Endothelial cell of umbilical vein (primary cell): Measurements from ENCODE around the gene AOC1. TPM values are rescaled to one million over a fixed set of nuclear protein-coding genes. Genes with fewer than 3 reads are reported as not detected.

ENCODE experiments used
- BruUV-seq: library from RNA; stranded (reverse); fragments of 400-500 nt; replicated peaks from 2 replicates; lab custom pipeline; 2021; lab: Mats Ljungman, UMichigan
- CTCF ChIA-PET: fragments of 300-600, 350-600 bp; sonication (Branson Sonifier 250); formaldehyde crosslinking; loops from one replicate; lab custom pipeline; 2021; ENCODE audit warnings: antibody characterized with exemption, inconsistent platforms; lab: Charles Lee
- POLR2A ChIA-PET: fragments of 300-600, 350-600 bp; sonication (Branson Sonifier 250); formaldehyde crosslinking; loops from one replicate; lab custom pipeline; 2021; ENCODE audit warnings: antibody characterized with exemption, inconsistent platforms; lab: Charles Lee
- DNase-seq: peaks from one replicate; pipeline ENCODE4 v3.0.0-alpha.2; 2011; ENCODE audit warnings: low read depth, low spot score
- FAIRE-seq: peaks from 2 replicates; lab custom pipeline; 2011; peaks lifted over from hg19 to GRCh38; lab: Jason Lieb, UNC
- H2AFZ ChIP-seq: 2 replicates; pipeline ENCODE4 v1.6.0; 2012; ENCODE audit warnings: low read depth, low read length, control low read depth, inconsistent platforms
- H3K27ac ChIP-seq: 2 replicates; pipeline ENCODE4 v1.5.1; 2011; ENCODE audit warnings: low read depth, mild to moderate bottlenecking, control low read depth, low read length, moderate library complexity; ENCODE audit not compliant: insufficient read depth
- H3K27me3 ChIP-seq, 2 experiments: 2 replicates each; pipeline versions ENCODE4 v1.6.0 to v1.6.1; 2011; ENCODE audit warnings: low read length in 2 of 2, mixed read lengths in 1 of 2; ENCODE audit not compliant: control insufficient read depth in 2 of 2, insufficient read depth in 2 of 2
- H3K36me3 ChIP-seq, 2 experiments: 2 replicates in 1 of 2; 3 replicates in 1 of 2; pipeline ENCODE4 v1.5.1; 2011; ENCODE audit warnings: low read length in 2 of 2, mild to moderate bottlenecking in 1 of 2, moderate library complexity in 1 of 2; ENCODE audit not compliant: control insufficient read depth in 2 of 2, insufficient read depth in 2 of 2; ENCODE audit errors: extremely low read depth in 1 of 2
- H3K4me1 ChIP-seq: 3 replicates; pipeline ENCODE4 v1.5.1; 2011; ENCODE audit warnings: mild to moderate bottlenecking, low read length; ENCODE audit not compliant: control insufficient read depth, insufficient read depth; ENCODE audit errors: extremely low read depth
- H3K4me2 ChIP-seq: 2 replicates; pipeline ENCODE4 v1.6.1; 2011; ENCODE audit warnings: low read length, control low read depth, mixed read lengths; ENCODE audit not compliant: insufficient read depth
- H3K4me3 ChIP-seq, 3 experiments: fragments of 200-600 bp in 1 of 3; sonication (generic), shearing (Covaris generic) in 1 of 3; replicated peaks in 1 of 3; 2 replicates each; pipeline ENCODE4 v1.5.1; 2011 to 2016; ENCODE audit warnings: control low read depth in 3 of 3, low read length in 3 of 3, mild to moderate bottlenecking in 2 of 3, inconsistent platforms in 1 of 3, low read depth in 1 of 3, moderate library complexity in 1 of 3; ENCODE audit not compliant: insufficient read depth in 1 of 3
- H3K79me2 ChIP-seq: 2 replicates; pipeline ENCODE4 v1.6.0; 2012; ENCODE audit warnings: low read length, inconsistent platforms; ENCODE audit not compliant: control insufficient read depth, insufficient read depth
- H3K9ac ChIP-seq: replicated peaks from 2 replicates; pipeline ENCODE3; 2011; ENCODE audit warnings: low read length, control low read depth; ENCODE audit not compliant: insufficient read depth; ENCODE audit errors: extremely low read depth
- H3K9me1 ChIP-seq: replicated peaks from 3 replicates; pipeline ENCODE4 v1.6.0; 2011; ENCODE audit warnings: mild to moderate bottlenecking, low read length; ENCODE audit not compliant: control insufficient read depth, insufficient read depth; ENCODE audit errors: extremely low read depth
- H3K9me3 ChIP-seq: replicated peaks from 2 replicates; pipeline ENCODE4 v1.5.1; 2012; ENCODE audit warnings: low read length, inconsistent platforms; ENCODE audit not compliant: control insufficient read depth, insufficient read depth
- H4K20me1 ChIP-seq: replicated peaks from 2 replicates; pipeline ENCODE3; 2011; ENCODE audit warnings: mild to moderate bottlenecking, low read length; ENCODE audit not compliant: control insufficient read depth, insufficient read depth; ENCODE audit errors: extremely low read depth
- CTCF ChIP-seq, 2 donors: IDR thresholded peaks; 1 replicate in 1 of 2; 2 replicates in 1 of 2; pipeline ENCODE4 v1.5.1; 2011; ENCODE audit warnings: low read length in 2 of 2, mild to moderate bottlenecking in 2 of 2, moderate library complexity in 2 of 2, control low read depth in 1 of 2, inconsistent platforms in 1 of 2, low read depth in 1 of 2; ENCODE audit not compliant: insufficient read depth in 1 of 2; ENCODE audit errors: extremely low read depth in 1 of 2
- EZH2 ChIP-seq: IDR thresholded peaks from 2 replicates; pipeline ENCODE4 v1.6.1; 2012; ENCODE audit warnings: borderline replicate concordance, low read depth, mild to moderate bottlenecking, moderate library complexity, low read length, inconsistent platforms; ENCODE audit not compliant: severe bottlenecking
- FOS ChIP-seq: IDR thresholded peaks from 2 replicates; pipeline ENCODE4 v1.6.1; 2011; ENCODE audit warnings: mild to moderate bottlenecking, low read length, moderate library complexity, borderline replicate concordance; ENCODE audit not compliant: insufficient read depth
- GATA2 ChIP-seq: IDR thresholded peaks from 2 replicates; pipeline ENCODE4 v1.7.0; 2011; ENCODE audit warnings: low read depth, mild to moderate bottlenecking, moderate library complexity, mixed read lengths, low read length; ENCODE audit not compliant: insufficient read length, insufficient read depth
- JUN ChIP-seq: IDR thresholded peaks from 2 replicates; pipeline ENCODE4 v1.6.1; 2011; ENCODE audit warnings: borderline replicate concordance, low read depth; ENCODE audit not compliant: insufficient read length, insufficient read depth
- MYC ChIP-seq: IDR thresholded peaks from one replicate; pipeline ENCODE4 v1.6.1; 2011; ENCODE audit warnings: mild to moderate bottlenecking, low read depth, low read length
- dilution Hi-C: fragments of 300-500 bp; cut with MboI; formaldehyde crosslinking; loops from one replicate; pipeline ENCODE4 v1.15.0; 2019; ENCODE audit warnings: low sequenced_read_pairs; ENCODE audit not compliant: extremely low pct_ligation_motif_present
- intact Hi-C: fragments of 100-400 bp; cut with micrococcal nuclease; formaldehyde crosslinking; loops from one replicate; pipeline ENCODE4 v1.10.0; 2022
- polyA plus RNA-seq, 4 experiments: library from polyadenylated mRNA; depleted of rRNA in 3 of 4; stranded (reverse) in 3 of 4; unstranded in 1 of 4; fragments of >200 nt; gene quantifications; 2 replicates each; pipeline versions ENCODE4 v1.2.1 to v1.2.3, GENCODE V29; 2011 to 2012; ENCODE audit warnings: missing spikeins in 1 of 4
- total RNA-seq: library from RNA; stranded (reverse); gene quantifications from 2 replicates; pipeline ENCODE4 v1.2.3, GENCODE V29; 2021

The AOC1 gene
- total and polyA plus RNA-seq, 2 donors (not counting 3 experiments of a cell fraction or from before 2014, with no cell fraction given): not detected

GRCh38 chr7:150842716-150843115, 9.6 kb upstream of the AOC1 start:
- H2AFZ ChIP-seq: no peak overlapping the region
- H3K4me1 ChIP-seq: no peaks in the 10 kb centered on the region
- no peak for FAIRE-seq
- H3K4me3 ChIP-seq: no peak overlapping the region
- POLR2A ChIA-PET: no interaction called here
- CTCF ChIA-PET: interaction anchor here (0.6 kb wide), 1 partner anchor 52 kb away, joined by 4 read pairs; no protein-coding TSS in a partner anchor
- H3K9ac ChIP-seq: no peak overlapping the region
- H3K27me3 ChIP-seq: peaks cover 0 to 3% of the 10 kb centered on the region in 2 experiments
- H4K20me1 ChIP-seq: no peaks in the 10 kb centered on the region
- no TSS peak for BruUV-seq
- no peak overlapping the region for H3K27ac ChIP-seq
- H3K9me1 ChIP-seq: no peaks in the 10 kb centered on the region
- H3K79me2 ChIP-seq: no peaks in the 10 kb centered on the region
- no peaks in the 10 kb centered on the region for H3K36me3 ChIP-seq
- no peaks in the 10 kb centered on the region for H3K9me3 ChIP-seq
- TF ChIP-seq FOS: no peak
- no peak for TF ChIP-seq CTCF (IDR thresholded peaks at IDR 0.05; ENCODE audit: extremely low read depth in 1 of 2, insufficient read depth in 1 of 2, low read depth in 1 of 2, low read length in 2 of 2)
- TF ChIP-seq MYC: no peak
- no peak for TF ChIP-seq EZH2
- TF ChIP-seq JUN: no peak
- intact Hi-C loops: no loop called here
- dilution Hi-C loops: no loop called here
- H3K4me2 ChIP-seq: no peak overlapping the region
- no peak for DNase-seq

- ChIA-PET CTCF (no interaction called here), POLR2A (no interaction called here)
- DNase-seq (no peak), FAIRE-seq (no peak)
- intact Hi-C loops (no loop called here), dilution Hi-C loops (no loop called here)
- H3K4me3 ChIP-seq: no peak overlapping the region
- no peaks in the 10 kb centered on the region for H4K20me1 ChIP-seq
- no peaks in the 10 kb centered on the region for H3K4me1 ChIP-seq
- no peak overlapping the region for H3K9ac ChIP-seq
- H3K27me3 ChIP-seq: peaks cover 3% of the 10 kb centered on the region in 2 experiments
- no peaks in the 10 kb centered on the region for H3K9me3 ChIP-seq
- H2AFZ ChIP-seq: no peak overlapping the region
- H3K9me1 ChIP-seq: no peaks in the 10 kb centered on the region
- no peaks in the 10 kb centered on the region for H3K36me3 ChIP-seq
- H3K4me2 ChIP-seq: no peak overlapping the region
- H3K79me2 ChIP-seq: no peaks in the 10 kb centered on the region
- no peak for TF ChIP-seq CTCF (IDR thresholded peaks at IDR 0.05; ENCODE audit: extremely low read depth in 1 of 2, insufficient read depth in 1 of 2, low read depth in 1 of 2, low read length in 2 of 2)
- no peak for TF ChIP-seq GATA2
- no peak overlapping the region for H3K27ac ChIP-seq
- BruUV-seq: no TSS peak
Observed at GRCh38 chr7:150845421-150845861, 6.9 kb upstream of the AOC1 start.
